ENCODE results near the gene HDGFL2.

HDGFL2 gene

DNA sequence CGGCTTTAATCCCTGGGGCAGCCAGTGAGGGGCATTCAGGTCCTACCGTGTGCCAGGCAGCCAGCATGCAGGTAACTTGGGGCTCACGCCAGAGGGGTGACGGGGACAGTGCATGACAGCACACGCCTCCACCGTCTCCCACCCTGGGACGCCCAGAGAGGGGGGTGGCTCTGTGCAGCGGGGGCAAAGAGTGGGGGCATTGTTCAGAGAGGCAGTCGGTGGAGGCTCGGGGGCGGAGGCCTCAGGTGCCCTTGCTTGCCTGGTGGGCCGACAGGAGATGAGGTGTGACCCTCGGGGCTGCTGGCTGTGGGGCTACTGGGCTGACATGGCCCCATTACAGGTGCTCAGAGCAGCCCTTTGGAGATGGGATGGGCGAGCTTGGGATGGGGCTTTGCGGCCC, 27.8 kb downstream of the HDGFL2 start:
- no peak for DNase-seq (ENCODE audit: low spot score)

DNA sequence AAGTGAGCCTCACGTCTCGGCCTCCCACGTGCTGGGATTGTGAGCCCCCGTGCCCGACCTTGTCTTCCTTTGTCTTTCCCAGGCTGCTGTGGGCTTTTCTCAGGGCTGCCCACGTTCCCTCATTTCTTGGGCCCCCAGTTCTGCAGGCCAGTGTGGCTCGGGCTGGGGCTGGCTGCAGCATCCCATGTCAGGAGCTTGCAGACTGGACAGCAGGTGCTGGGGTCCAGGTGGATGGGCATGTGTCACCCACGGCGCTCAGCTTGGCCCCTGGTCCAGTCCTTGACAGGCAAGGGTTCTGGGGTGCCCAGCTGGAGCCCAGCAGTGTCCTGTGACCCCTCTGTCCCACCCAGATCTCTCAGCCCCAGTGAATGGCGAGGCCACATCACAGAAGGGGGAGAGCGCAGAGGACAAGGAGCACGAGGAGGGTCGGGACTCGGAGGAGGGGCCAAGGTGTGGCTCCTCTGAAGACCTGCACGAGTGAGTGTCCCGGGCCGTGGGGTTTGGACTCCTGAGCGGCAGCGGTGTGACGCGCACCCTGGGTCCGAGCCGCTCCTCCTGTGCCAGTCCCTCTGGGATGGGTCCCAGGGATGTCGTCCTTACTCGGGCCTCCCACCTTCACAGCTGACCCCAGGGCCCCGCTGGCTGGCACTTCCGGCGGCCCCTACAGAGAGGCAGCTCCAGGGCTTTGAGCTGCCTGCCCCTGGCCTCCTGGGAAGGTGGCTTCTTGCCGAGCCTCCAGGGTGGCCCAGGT, 28.9 kb downstream of the HDGFL2 start:
- no peak for DNase-seq (ENCODE audit: low spot score)

DNA sequence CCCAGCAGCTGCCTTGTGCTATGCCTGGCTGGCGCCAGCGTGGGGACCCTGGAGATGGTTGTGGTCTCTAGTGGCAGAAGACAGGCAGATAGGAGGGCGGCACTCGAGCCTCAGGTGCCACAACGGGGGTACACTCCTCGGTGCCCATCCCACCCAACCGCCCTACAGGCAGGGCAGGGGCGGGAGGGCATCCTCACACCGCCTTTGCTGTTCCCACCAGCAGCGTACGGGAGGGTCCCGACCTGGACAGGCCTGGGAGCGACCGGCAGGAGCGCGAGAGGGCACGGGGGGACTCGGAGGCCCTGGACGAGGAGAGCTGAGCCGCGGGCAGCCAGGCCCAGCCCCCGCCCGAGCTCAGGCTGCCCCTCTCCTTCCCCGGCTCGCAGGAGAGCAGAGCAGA, 29.6 kb downstream of the HDGFL2 start:
- no peak for DNase-seq (ENCODE audit: low spot score)

DNA sequence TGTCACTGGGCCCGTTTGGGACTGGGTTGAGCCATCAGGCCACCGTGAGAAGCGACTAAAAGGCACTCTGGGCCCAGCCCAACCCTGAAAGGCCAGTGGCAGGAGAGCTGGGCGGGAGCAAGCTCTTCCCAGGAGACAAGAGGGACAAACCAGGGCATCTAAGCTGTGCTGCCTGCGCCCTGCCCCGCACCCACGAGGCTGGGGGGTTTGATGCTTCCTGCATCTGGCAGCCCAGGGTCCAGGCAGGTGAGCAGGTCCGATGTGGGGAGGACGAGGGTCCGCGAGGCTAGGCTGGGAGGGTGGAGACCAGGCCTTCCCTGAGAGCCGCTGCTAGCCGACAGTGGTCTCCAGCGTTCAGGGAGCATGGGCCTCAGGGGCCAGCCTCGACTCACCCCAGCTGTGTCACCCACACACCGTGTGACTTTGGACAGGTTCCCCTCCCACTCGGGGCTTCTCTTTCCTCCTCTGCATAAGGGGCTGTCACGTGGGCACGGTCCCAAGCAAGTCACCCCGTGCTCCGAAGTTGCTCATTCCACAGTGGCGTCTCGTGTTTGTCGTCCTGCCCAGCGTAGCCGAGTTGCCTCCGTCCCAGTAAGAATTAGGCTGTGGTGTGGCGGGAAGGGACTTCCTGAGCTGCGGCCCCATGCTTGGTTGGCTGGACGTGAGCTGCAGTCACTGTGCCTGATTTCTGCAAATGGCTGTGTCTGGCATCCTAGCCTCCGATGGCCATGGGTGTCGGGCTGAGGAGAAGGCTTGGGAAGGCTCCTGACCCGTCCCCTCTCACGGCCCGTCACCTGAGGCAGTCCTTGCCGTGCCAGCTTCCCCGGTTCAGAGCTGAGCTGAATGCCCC, 30.4 kb downstream of the HDGFL2 start:
- no peak for DNase-seq (ENCODE audit: low spot score)

DNA sequence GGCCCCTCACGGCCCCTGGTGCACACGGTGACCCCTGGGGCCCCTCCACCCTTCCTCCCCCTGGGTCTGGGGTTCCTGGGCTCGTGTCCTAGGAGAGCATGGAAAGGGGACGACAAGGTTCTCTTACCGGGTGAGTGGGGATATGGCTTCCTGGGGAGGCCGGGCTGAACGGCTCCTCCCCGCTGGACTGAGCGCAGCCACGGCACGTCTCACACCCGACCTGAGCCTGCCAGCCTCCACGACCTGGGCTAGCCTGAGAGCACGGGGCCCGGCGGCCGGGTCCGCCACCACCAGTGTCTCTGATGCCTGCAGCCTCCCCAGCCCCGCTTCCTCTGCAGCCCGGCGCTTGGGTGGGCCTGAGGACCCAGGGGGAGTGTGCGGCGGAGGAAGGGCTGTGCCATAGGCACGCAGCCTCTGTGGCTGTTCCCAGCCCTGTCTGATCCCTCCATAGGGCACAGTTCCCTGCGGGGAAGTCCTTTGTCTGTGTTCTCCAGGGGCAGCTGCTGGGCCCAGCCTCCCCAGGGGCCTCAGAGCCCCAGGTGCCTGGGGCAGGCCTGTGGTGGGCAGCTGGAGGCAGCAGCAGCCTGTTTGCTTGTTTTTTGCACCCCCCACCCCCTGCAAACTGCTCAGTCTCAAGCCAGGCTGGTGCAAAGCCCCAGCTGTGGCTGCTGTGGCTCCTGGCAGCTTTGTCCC, 31.2 kb downstream of the HDGFL2 start:
- DNase-seq (ENCODE audit: low spot score) = no peak

DNA sequence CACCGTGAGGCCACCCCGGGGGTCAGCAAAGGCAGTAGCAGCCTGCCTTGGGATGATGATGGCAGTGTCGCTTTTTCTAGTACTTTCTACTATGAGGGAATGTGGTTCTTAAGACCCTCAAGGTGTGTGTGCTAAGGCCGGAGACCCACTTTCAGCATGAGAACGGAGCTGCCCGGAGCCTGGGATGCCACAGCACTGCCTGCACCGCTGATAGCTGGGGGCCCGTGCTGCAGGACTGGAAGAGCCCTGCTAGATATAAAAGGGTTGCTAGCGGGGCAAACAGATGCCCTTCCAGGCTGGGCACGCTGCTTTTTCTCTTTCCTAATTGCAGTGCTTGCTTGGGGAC, 31.7 kb downstream of the HDGFL2 start:
- DNase-seq (ENCODE audit: low spot score) = no peak

DNA sequence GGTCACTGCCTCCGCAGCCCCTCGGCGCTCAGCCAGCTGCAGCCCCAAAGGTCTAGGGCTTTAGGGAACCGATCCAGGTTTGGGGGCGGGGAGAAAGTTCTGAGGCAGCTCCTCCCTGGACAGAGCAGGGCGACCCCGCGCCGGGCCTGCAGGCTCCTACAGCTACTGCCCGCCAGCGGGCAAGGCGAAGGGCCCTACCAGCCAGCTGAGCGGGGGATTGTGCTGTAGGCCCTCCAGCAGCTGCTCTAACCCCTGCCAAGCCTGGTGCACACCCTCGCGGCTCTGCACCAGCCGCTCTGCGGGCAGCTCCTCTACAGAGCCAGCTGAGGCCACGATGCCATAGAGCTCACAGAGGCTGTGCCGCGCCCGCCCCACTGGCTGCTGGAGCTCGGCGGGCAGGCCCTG, 32.2 kb downstream of the HDGFL2 start:
- no peak for DNase-seq (ENCODE audit: low spot score)

DNA sequence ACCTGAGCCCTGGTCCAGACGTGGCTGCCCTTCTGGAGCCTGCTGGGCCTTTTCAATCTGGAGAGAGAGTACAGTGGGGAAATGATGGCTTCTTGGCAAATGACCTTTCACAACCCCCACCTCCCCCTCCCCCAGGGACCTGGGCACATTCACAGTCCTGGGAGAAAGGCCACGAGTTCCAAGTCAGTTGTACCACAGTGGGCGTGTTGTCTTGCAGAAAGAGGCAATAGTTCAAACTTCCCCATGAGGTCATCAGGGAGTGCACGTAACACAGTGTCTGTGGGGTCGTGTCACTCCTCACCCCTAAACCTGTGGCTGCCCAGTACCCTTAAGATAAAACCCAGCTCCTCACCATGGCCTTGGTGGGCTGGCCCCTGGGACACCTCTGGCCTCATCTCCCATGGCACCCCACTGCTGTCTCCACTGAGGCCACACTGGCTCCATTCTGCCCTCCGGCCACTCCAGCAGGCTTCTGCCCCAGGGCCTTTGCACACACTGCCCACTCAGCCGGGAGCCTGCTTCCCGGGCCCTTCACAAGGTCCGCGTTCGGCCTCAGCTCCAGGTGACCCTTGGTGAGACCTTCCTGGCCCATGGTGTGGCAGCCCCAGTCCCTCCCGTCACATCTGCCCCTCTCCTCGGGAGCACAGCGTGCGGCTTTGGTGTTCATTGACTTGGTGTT, 32.9 kb downstream of the HDGFL2 start:
- no peak for DNase-seq (ENCODE audit: low spot score)

DNA sequence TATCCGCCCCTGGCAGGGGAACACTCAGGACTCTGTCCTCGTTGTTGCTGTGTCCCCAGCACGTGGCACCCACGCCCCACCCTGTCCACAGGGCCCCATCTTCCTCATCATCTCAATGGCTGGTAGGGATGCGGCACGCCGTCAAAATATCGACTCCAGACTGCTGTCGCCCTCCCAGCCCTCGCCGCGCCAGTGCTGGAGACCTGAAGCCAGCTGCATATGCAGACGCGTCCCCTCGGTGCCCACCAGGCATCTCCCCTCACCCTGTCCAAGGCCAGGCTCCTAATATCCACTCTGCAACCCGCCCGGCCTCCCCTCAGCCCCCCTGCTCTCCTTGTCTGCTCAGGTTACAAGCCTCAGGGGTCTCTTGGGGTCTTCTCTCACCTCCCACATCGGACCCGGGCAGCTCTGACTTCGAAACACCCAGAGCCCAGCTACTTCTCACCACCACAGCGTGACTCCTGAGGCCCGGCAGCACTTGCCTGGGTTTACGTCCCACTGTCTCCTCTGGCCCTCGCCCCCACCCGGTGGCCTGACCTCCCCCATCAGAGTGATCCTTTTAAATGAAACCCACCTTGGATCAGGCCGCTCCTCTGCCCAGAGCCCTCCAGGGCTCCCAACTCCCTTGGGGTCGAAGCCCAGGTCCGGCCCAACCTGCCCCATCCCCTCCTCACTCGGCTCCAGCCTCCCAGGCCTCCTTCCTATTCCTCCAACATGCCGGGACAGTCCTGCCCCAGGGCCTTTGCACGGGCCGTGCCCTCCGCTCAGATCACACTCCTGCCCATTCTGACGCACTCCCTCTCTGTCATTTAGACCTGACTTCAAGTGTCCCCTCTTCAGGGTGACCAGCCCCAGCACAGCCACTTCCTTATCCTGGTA, 33.7 kb downstream of the HDGFL2 start:
- DNase-seq (ENCODE audit: low spot score) = no peak

DNA sequence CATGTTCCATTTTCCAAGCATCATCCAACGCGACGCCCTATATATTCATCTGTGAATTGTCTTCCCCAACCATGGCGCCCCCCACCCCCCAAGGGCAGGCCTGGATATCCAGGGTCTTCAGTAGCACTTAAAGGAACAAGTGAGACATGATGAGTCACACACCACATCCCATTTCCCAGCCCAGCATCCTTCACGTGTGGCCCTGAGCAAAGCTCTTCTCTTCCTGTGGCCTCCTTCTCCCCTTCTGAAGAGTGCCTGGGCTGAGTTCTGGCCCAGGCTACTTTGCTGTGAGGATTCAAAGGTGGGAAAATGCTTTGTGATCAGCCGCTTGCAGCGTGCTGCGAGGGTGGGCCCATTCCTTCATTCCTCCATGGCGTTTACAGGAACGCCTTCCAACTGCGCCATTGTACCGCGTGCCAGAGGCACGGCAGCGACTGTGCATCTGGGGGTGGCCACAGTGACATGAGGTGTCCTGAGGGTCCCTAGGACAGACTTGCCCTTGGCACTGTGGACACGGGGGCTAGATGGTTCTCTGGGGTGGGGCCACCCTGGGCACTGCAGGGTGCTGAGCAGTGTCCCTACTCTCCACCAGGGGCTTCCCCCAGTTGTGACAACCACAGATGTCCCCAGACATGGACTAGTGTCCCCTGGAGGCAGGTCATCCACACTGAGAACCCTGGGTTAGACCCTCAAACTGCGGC, 34.5 kb downstream of the HDGFL2 start:
- DNase-seq (ENCODE audit: low spot score) = no peak

DNA sequence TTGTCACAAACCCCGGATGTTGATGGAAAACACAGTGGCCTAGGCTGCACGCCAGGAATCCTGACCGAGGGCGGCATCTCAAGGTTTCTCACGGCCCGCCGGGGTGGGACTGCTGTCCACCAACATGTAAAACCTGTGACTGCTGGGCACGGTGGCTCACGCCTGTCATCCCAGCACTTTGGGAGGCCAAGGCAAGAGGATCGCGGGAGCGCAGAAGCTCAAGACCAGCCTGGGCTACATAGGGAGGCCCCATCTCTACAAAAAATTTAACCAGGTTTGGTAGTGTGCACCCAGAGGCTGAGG, 35.0 kb downstream of the HDGFL2 start:
- no peak for DNase-seq (ENCODE audit: low spot score)

DNA sequence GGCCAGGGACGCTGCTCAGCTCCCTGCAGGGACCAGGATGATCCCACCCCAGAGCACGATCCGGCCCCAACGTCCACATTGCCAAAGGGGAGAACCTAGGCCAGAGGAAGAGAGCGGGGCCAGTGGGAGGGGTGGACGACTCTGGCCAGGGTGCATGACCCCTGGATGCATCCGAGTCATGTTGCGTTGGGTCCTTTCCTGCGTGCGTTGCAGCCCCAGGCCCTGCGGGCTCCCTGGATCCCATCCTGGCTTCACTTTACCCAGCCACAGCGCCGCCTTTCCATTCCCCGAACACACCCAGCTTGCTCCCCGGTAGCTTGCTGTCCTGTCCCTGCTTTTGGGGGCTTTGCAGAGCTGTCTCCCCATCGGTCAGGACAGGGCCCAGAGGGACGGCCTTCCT, 35.7 kb downstream of the HDGFL2 start:
- DNase-seq (ENCODE audit: low spot score) = no peak

DNA sequence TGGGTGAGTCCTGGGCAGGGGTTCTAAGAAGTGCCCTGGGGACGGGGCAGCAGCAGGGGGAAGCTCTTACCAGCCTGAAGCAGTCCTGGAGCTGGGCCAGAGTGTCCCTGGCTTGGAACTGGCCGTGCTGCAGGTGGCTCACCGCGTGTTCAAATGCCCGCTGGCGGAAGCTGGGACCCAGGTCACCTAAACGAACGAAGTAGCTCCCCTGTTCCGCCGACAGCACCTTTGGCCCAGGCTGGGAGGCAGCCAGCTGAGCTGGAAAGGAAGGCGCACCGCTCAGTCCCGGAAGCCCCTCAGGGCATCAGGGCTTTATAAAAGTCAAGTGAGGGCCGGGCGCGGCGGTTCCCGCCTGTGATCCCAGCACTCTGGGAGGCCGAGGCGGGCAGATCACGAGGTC, 36.6 kb downstream of the HDGFL2 start:
- no peak for DNase-seq (ENCODE audit: low spot score)

DNA sequence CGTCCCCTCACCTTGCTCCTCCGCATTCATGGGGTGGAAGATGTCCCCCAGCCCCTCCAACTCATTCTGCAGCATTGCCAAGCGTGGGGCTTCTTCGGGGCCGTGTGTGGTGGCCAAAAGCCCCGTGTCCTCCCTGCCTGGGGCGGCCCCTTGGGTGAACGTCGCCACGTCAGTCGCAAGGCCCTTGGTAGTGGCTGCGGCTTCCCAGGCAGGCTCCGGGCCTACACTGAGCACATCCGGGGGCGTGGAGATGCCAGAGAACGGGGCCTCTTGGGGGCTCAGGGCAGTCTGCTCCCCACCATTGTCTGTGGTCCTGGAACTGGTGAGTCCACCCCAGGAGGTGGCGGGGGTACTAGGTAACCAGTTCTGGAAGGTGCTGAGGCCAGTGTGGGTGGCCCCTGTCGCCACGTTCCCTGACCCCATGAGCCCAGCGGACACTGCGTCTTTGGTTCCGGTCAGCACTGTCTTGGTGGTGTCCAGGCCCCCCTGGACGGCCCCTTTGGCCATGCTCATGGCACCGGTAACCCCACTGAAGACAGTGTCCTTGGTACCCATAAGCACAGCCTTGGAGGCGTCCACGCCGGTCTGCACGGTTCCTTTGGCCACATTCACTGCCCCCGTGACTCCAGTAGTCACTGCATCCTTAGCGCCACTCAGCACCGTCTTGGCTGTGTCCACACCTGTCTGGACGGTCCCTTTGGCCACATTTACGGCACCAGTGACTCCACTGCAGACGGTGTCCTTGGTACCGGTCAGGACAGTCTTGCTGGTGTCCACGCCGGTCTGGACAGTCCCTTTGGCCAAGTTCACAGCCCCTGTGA, 38.5 kb downstream of the HDGFL2 start:
- no peak for DNase-seq (ENCODE audit: low spot score)

DNA sequence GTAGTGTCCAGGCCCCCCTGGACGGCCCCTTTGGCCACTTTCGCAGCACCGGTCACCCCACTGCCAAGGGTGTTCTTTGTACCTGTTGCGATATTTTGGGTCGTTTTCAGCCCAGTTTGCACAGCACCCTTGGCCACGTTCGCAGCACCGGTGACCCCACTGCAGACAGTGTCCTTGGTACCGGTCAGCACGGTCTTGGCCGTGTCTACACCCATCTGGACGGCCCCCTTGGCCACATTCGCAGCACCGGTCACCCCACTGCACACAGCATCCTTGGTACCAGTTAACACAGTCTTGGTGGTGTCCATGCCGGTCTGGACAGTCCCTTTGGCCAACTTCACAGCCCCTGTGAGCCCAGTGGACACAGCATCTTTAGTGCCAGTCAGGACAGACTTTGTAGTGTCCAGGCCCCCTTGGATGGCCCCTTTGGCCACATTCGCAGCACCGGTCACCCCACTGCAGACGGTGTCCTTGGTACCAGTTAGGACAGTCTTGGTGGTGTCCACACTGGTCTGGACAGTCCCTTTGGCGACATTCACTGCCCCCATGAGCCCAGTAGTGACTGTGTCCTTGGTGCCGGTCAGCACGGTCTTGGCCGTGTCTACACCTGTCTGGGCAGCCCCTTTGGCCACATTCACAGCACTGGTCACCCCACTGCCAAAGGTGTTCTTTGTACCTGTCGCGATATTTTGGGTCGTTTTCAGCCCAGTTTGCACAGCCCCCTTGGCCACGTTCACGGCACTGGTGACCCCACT, 39.4 kb downstream of the HDGFL2 start:
- no peak for DNase-seq (ENCODE audit: low spot score)

DNA sequence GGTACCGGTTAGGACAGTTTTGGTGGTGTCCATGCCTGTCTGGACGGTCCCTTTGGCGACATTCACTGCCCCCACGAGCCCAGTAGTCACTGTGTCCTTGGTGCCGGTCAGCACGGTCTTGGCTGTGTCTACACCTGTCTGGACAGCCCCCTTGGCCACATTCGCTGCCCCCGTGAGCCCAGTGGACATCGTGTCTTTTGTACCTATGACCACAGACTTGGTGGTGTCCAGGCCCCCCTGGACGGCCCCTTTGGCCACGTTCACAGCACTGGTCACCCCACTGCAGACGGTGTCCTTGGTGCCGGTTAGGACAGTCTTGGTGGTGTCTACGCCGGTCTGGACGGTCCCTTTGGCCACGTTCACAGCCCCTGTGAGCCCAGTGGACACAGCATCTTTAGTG, 40.0 kb downstream of the HDGFL2 start:
- DNase-seq (ENCODE audit: low spot score) = no peak

DNA sequence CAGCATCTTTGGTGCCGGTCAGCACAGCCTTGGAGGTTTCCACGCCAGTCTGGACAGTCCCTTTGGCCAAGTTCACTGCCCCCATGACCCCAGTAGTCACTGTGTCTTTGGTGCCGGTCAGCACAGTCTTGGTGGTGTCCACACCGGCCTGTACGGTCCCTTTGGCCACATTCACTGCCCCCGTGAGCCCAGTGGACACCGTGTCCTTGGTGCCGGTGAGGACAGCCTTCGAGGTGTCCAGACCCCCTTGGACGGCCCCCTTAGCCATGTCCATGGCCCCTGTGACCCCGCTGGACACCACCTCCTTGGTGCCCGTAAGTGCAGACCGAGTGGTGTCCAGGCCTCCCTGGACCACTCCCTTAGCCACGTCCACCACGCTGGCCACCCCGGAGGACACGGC, 41.2 kb downstream of the HDGFL2 start:
- no peak for DNase-seq (ENCODE audit: low spot score)

DNA sequence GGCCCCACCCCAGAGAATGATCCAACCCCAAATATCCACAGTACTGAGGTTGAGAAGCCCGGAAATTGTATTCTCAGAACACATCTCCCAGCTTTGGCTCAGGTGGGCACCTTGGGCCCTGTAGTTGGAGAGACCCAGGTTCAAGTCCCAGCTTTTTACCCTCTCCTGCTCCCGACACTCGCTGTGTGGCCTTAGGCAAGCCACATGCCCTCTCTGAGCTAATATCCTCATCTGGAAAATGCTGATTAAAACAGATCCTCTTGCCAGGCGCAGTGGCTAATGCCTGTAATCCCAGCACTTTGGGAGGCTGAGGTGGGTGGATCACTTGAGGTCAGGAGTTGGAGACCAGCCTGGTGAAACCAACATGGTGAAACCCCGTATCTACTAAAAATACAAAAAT, 43.6 kb downstream of the HDGFL2 start:
- DNase-seq (ENCODE audit: low spot score) = no peak

DNA sequence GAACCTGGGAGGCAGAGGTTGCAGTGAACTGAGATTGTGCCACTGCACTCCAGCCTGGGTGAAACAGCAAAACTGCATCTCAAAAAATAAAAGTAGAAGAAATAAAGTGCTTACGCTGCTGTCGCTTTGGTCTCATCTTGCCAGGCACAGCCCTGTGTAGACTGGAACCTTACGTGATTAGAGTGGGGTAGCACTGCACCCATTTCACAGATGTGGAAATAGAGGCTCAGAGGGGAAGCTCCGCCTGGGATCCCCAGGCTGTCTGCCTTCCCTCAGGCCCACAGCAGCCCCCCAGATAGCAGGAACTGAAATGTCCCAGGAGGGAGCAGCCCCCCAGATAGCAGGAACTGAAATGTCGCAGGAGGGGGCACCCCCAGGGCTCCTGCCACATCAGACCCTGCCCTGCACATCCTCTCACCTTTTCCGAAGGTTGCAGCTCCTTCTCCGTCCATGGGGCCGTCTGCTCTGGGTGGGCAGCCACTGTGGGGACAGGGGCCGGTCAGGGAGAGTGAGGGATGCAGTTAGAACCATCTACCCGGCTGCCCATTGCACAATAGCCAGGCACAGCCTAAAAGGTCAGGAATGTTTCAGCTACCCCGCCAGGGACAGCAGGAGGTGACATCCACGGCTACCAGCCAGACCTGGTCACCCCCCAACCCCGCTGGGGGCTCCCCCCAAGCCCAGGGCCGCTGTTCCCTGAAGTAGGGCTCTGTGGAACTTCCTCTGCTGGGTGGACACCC, 44.3 kb downstream of the HDGFL2 start:
- DNase-seq (ENCODE audit: low spot score) = no peak
